Thyroid gland (tissue), 4 donors: ENCODE results near the gene F8A3.

Experiments
- CTCF ChIP-seq, 6 experiments: fragments of 200-600 bp in 3 of 6; fragments of 450-650 bp in 3 of 6; sonication (generic) in 3 of 6; IDR thresholded peaks; one replicate each; pipeline ENCODE4 v1.5.1; 2016 to 2019; ENCODE audit warnings: antibody characterized with exemption in 6 of 6, mild to moderate bottlenecking in 2 of 6, inconsistent platforms in 1 of 6, moderate library complexity in 1 of 6
- POLR2A ChIP-seq, 2 donors: fragments of 450-650 bp; IDR thresholded peaks; one replicate each; pipeline ENCODE4 v1.6.1; 2017; ENCODE audit warnings: antibody characterized with exemption in 2 of 2, mild to moderate bottlenecking in 2 of 2, moderate library complexity in 1 of 2

GRCh38 chrX:155417769-155418168 lies 40.7 kb downstream of the F8A3 start:
- TF ChIP-seq CTCF (IDR thresholded peaks at IDR 0.05) (no peak), POLR2A (IDR thresholded peaks at IDR 0.05) (no peak)
